Renal pelvis (tissue), 12 donors: ENCODE results near the gene TMEM167A. TPM values are rescaled to one million over a fixed set of nuclear protein-coding genes. Genes with fewer than 3 reads are reported as not detected.
A peak's percentile ranks its signal among the peaks of the same experiment; 100 is the strongest.

Source experiments
- DNase-seq: peaks from one replicate; pipeline ENCODE4 v3.0.0-alpha.2; 2013
- long read RNA-seq, 16 experiments: transcript quantifications; one replicate each; lab custom pipeline, GENCODE V29; 2026
- polyA plus RNA-seq, 3 donors: library from polyadenylated mRNA; unstranded; fragments of 120-200 nt; gene quantifications; one replicate each; pipeline ENCODE4 v1.2.1, GENCODE V29; 2013; ENCODE audit not compliant: insufficient read length in 3 of 3

The TMEM167A gene, protein sequence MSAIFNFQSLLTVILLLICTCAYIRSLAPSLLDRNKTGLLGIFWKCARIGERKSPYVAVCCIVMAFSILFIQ
- 100 to 1,000 TPM in 1 of 3 donors, 10 to 100 TPM in 2; 90.5 to 102 (median 96.6) TPM for polyA plus RNA-seq
- long read RNA-seq, donor 1, full-length matches to known transcripts = 36 of 56 reads
- long read RNA-seq, donor 1, partial matches to known transcripts = 20 of 56 reads
- long read RNA-seq, donor 1, other reads (novel, unspliced or antisense) = 0 of 56 reads
- long read RNA-seq, donor 2, full-length matches to known transcripts = 66 of 132 reads
- long read RNA-seq, donor 2, partial matches to known transcripts = 66 of 132 reads
- long read RNA-seq, donor 2, other reads (novel, unspliced or antisense) = 0 of 132 reads
- long read RNA-seq, donor 3, full-length matches to known transcripts = 52 of 66 reads
- long read RNA-seq, donor 3, partial matches to known transcripts = 14 of 66 reads
- long read RNA-seq, donor 3, other reads (novel, unspliced or antisense) = 0 of 66 reads
- long read RNA-seq, donor 4, full-length matches to known transcripts = 42 of 49 reads
- long read RNA-seq, donor 4, partial matches to known transcripts = 7 of 49 reads
- long read RNA-seq, donor 4, other reads (novel, unspliced or antisense) = 0 of 49 reads
- long read RNA-seq, donor 5, full-length matches to known transcripts = 27 of 27 reads
- long read RNA-seq, donor 5, partial matches to known transcripts = 0 of 27 reads
- long read RNA-seq, donor 5, other reads (novel, unspliced or antisense) = 0 of 27 reads
- long read RNA-seq, donor 6, full-length matches to known transcripts = 39 of 45 reads
- long read RNA-seq, donor 6, partial matches to known transcripts = 6 of 45 reads
- long read RNA-seq, donor 6, other reads (novel, unspliced or antisense) = 0 of 45 reads
- long read RNA-seq, donor 7, full-length matches to known transcripts = 58 of 68 reads
- long read RNA-seq, donor 7, partial matches to known transcripts = 10 of 68 reads
- long read RNA-seq, donor 7, other reads (novel, unspliced or antisense) = 0 of 68 reads
- long read RNA-seq, donor 8, full-length matches to known transcripts = 17 of 17 reads
- long read RNA-seq, donor 8, partial matches to known transcripts = 0 of 17 reads
- long read RNA-seq, donor 8, other reads (novel, unspliced or antisense) = 0 of 17 reads
- long read RNA-seq, donor 9, full-length matches to known transcripts = 56 of 68 reads
- long read RNA-seq, donor 9, partial matches to known transcripts = 6 of 68 reads
- long read RNA-seq, donor 9, other reads (novel, unspliced or antisense) = 6 of 68 reads
- long read RNA-seq, donor 10, full-length matches to known transcripts = 36 of 36 reads
- long read RNA-seq, donor 10, partial matches to known transcripts = 0 of 36 reads
- long read RNA-seq, donor 10, other reads (novel, unspliced or antisense) = 0 of 36 reads
- long read RNA-seq, donor 11, full-length matches to known transcripts = 33 of 46 reads
- long read RNA-seq, donor 11, partial matches to known transcripts = 13 of 46 reads
- long read RNA-seq, donor 11, other reads (novel, unspliced or antisense) = 0 of 46 reads
- long read RNA-seq, donor 12, full-length matches to known transcripts = 80 of 87 reads
- long read RNA-seq, donor 12, partial matches to known transcripts = 7 of 87 reads
- long read RNA-seq, donor 12, other reads (novel, unspliced or antisense) = 0 of 87 reads
- long read RNA-seq, donor 13, full-length matches to known transcripts = 27 of 45 reads
- long read RNA-seq, donor 13, partial matches to known transcripts = 18 of 45 reads
- long read RNA-seq, donor 13, other reads (novel, unspliced or antisense) = 0 of 45 reads
- long read RNA-seq, donor 14, full-length matches to known transcripts = 74 of 79 reads
- long read RNA-seq, donor 14, partial matches to known transcripts = 5 of 79 reads
- long read RNA-seq, donor 14, other reads (novel, unspliced or antisense) = 0 of 79 reads
- long read RNA-seq, donor 15, full-length matches to known transcripts = 51 of 67 reads
- long read RNA-seq, donor 15, partial matches to known transcripts = 16 of 67 reads
- long read RNA-seq, donor 15, other reads (novel, unspliced or antisense) = 0 of 67 reads
- long read RNA-seq, donor 16, full-length matches to known transcripts = 79 of 88 reads
- long read RNA-seq, donor 16, partial matches to known transcripts = 9 of 88 reads
- long read RNA-seq, donor 16, other reads (novel, unspliced or antisense) = 0 of 88 reads

- peak; percentile 99 for DNase-seq
Measured at GRCh38 chr5:83076742-83077661, at the start of gene TMEM167A, which contains the start of gene XRCC4. Gene TMEM167A, minus strand, starts transcription at chr5:83077394. Its CDS starts 71 bp downstream, at chr5:83077323. Gene XRCC4, plus strand, starts transcription at chr5:83077547. Its CDS starts 27,373 bp downstream, at chr5:83104920.

DNA sequence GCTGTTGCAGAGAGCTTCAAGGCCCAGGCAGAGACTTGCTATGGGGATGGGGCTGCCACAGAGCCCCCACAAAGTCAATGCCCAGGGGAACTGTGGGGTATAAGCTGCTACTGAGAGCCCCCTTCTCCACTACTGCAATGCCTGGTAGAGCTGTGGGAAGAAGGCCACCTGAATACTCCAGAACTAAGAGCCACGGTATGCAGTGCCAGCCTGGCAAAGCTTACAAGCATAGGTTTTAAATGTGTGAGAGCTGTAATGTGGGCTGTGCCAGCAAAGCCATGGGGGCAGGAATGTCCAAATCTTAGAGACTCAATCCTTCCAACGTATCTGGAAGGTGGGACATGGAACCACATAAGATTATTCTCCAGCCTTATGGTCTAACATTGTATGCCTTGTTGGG, 49.3 kb upstream of the TMEM167A start:
- no peak for DNase-seq

DNA sequence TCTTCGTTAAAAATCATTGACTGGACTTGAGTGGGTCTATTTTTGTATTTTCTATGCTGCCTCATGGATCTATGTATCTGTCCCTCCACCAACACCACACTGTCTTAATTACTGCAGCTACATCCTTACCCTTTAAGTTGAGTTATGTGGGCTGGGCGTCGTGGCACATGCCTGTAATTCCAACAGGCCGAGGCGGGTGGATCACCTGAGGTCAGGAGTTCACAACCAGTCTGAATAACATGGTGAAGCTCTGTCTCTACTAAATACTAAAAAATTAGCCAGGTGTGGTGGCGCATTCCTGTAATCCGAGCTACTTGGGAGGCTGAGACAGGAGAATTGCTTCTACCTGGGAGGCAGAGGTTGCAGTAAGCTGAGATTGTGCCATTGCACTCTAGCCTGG, 48.4 kb upstream of the TMEM167A start:
- no peak for DNase-seq

GRCh38 chr5:83124593-83124992, 47.4 kb upstream of the TMEM167A start:
- DNase-seq = no peak

DNA sequence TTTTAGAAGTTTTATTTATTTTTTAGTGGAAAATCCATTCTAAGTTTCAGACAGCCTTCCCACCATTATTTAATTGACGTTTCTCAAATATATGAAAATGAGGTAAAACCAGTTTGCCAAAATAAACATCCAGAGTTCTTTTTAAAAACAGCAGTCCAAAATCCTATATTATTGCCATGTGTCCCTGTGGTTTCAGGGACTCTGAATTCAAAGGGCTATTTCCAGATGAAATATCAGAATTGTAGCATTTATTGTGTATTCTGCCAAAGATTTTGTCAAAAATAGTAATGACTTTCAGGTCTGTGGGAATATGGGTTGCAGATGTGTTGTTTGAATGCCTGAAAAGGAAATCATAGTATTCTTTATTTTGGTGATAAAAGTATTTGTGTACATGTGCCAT, 41.8 kb upstream of the TMEM167A start:
- DNase-seq = no peak

DNA sequence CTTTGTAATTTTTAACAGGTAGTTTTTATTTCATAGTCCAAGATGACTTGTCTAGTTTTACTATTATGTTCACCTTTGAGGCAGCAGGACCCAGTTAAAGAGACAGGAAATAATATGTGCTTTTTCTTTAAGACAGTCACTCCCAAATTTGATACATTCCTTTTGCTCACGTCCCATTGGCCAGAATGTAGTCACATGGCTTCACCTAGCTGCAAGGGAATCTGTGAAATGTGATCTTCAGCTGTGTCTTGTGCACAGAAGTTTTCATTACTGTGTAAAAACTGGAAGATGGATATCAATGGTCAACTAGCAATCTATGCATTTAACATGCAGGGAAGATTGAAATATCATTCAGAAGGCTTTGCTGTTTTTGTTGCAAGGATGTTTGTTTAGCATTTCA, 41.3 kb upstream of the TMEM167A start:
- no peak for DNase-seq

DNA sequence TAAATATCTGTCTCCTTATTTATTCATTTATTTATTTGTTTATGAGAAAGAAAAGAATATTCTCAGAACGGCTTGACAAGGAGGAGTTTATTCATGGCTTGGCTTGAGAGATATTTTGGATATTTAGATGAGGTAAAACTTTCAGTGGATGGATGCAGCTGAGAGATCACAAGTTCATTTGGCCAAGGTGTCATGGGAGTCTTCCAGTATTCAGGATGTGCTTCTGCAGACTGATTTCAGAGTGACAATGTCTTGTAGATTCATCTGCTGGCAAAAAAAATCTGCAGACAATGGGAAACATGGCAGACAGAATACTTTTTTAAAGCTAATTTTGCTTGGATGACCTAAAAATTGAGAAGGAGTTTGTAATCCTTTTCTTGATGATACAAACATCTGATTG, 38.6 kb upstream of the TMEM167A start:
- no peak for DNase-seq

GRCh38 chr5:83109380-83109779, 32.2 kb upstream of the TMEM167A start:
- DNase-seq = no peak

- DNase-seq = no peak
Measured at GRCh38 chr5:83107692-83108420, 30.7 kb upstream of the TMEM167A start.

DNA sequence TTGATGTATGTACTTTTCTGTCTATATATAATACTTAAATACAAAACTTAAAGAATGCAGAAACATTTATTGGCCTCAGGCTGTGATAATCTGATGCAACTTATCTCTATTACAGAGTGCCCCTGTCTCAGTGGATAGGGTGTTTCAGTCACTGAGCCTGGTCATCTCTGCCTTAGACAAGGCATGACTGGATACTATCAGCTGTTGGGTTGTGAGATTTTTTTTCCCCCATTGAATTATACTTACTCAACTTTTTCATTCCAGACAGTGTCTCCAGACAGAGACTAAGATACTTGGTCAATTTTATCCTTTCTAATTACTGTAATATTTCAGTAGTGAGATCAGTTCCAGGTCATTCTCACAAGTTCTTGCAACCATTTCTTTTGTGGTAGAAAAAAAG, 26.8 kb upstream of the TMEM167A start:
- no peak for DNase-seq

GRCh38 chr5:83102364-83102980, 25.3 kb upstream of the TMEM167A start:
- DNase-seq = no peak

- no peak for DNase-seq
Measured at GRCh38 chr5:83101514-83101913, 24.3 kb upstream of the TMEM167A start.

- DNase-seq = no peak
Measured at GRCh38 chr5:83099445-83099844, 22.3 kb upstream of the TMEM167A start.

DNA sequence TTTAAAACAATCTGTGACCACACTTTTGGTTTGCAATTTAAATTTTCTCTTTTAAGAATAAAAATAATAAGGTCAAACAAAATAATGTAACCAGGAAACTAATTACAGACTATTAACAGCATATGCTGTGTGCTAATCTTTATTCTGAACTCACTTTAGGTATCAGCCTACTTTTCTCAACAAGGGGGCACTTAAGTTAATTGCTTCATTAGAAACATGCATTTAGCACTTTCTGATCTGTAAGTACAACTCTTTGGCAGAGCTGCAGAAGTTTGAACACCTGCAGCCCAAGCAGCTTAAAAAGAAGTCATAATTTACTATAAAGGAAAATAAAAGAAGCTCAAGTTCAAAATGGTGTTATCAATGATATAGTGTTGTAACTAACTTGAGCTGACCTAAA, 21.8 kb upstream of the TMEM167A start:
- no peak for DNase-seq

GRCh38 chr5:83097689-83098231, 20.6 kb upstream of the TMEM167A start:
- DNase-seq = peak; percentile 20

DNA sequence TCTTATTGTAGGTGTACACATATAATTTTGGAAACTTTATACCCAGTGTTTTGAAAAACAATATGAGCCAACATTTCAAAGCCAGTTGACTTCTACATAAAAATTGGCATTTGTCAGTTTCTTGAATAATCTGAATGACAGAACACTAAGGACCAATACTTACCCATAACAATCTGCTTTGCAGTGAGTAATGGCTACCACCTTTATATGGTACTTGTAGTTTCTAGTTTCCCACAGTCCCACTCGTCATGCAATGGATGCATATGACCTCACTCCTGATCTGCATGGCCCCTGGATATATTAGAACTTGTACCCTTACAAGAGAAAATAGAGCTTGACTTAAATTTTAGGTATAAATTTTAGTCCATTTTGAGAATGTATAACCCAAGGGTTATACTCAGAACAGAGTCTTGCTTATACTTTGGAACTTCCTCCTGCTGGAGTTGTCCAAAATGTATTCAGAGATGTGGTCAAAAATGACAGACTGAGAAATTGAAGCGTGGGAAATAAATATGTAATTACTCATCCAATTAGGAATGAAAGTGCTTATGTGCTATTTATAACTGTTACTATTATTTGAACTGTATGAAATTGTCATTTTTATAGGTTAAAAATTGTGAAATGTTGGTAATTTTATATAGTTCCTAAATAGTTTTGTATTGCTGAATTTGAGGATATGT, 19.6 kb upstream of the TMEM167A start:
- no peak for DNase-seq
